GM18517 (cell line): ENCODE results near the gene FRMD7.
"Not testable (repeated sequence)": the region's sequence is repeated elsewhere in the genome, so short reads cannot be mapped to it uniquely, and the experiment has no call there.

Experiments
- ATAC-seq: cut with Tn5 transposase; IDR thresholded peaks from one replicate; pipeline ENCODE4 v1.9.1; 2021; ENCODE audit warnings: mild to moderate bottlenecking, moderate library complexity; ENCODE audit not compliant: unreplicated experiment

FRMD7 gene

GRCh38 chrX:132127743-132128142, at the start of gene FRMD7:
Gene FRMD7, minus strand, starts transcription at chrX:132128020. Its CDS starts 176 bp downstream, at chrX:132127844.
- ATAC-seq, result no peak

- no peak for ATAC-seq
Observed at GRCh38 chrX:132173647-132174046, 45.8 kb upstream of the FRMD7 start.

- no peak for ATAC-seq
Observed at GRCh38 chrX:132171881-132172280, 44.1 kb upstream of the FRMD7 start.

- no peak for ATAC-seq
Observed at GRCh38 chrX:132171478-132171877, 43.7 kb upstream of the FRMD7 start.

GRCh38 chrX:132169554-132169953, 41.7 kb upstream of the FRMD7 start:
- no peak for ATAC-seq

- no peak for ATAC-seq
Observed at GRCh38 chrX:132165651-132166050, 37.8 kb upstream of the FRMD7 start.

- no peak for ATAC-seq
Observed at GRCh38 chrX:132165005-132165404, 37.2 kb upstream of the FRMD7 start.

- ATAC-seq, result not testable (repeated sequence)
Observed at GRCh38 chrX:132163094-132163493, 35.3 kb upstream of the FRMD7 start.

- no peak for ATAC-seq
Observed at GRCh38 chrX:132153166-132153565, 25.3 kb upstream of the FRMD7 start.

GRCh38 chrX:132146456-132146855, 18.6 kb upstream of the FRMD7 start:
- ATAC-seq, result no peak

GRCh38 chrX:132144061-132144460, 16.2 kb upstream of the FRMD7 start:
- no peak for ATAC-seq

- no peak for ATAC-seq
Observed at GRCh38 chrX:132125906-132126305, 1.9 kb downstream of the FRMD7 start.

- no peak for ATAC-seq
Observed at GRCh38 chrX:132120913-132121312, 6.9 kb downstream of the FRMD7 start.

GRCh38 chrX:132119821-132120515, 7.9 kb downstream of the FRMD7 start:
- no peak for ATAC-seq

GRCh38 chrX:132119283-132119682, 8.5 kb downstream of the FRMD7 start:
- ATAC-seq, result no peak

GRCh38 chrX:132118358-132118757, 9.5 kb downstream of the FRMD7 start:
- ATAC-seq, result no peak

GRCh38 chrX:132115792-132116191, 12.0 kb downstream of the FRMD7 start:
- ATAC-seq, result no peak

GRCh38 chrX:132114607-132115006, 13.2 kb downstream of the FRMD7 start:
- no peak for ATAC-seq

GRCh38 chrX:132107291-132107690, 20.5 kb downstream of the FRMD7 start:
- no peak for ATAC-seq

- no peak for ATAC-seq
Observed at GRCh38 chrX:132101799-132102198, 26.0 kb downstream of the FRMD7 start.

- no peak for ATAC-seq
Observed at GRCh38 chrX:132101206-132101605, 26.6 kb downstream of the FRMD7 start.

GRCh38 chrX:132098704-132099103, 29.1 kb downstream of the FRMD7 start:
- ATAC-seq, result not testable (repeated sequence)

- no peak for ATAC-seq
Observed at GRCh38 chrX:132094164-132094563, 33.7 kb downstream of the FRMD7 start.
